ENCODE results near the gene CSF1. TPM values are rescaled to one million over a fixed set of nuclear protein-coding genes. Genes with fewer than 3 reads are reported as not detected.

The CSF1 gene
- polyA plus RNA-seq, 3 donors, result 0.11 to 0.69 (median 0.38) TPM

GRCh38 chr1:109969907-109970306 lies 59.3 kb downstream of the CSF1 start:
- H3K27ac Mint-ChIP-seq, result no peak overlapping the region
- H3K4me3 ChIP-seq (replicated peaks in 1 of 3; ENCODE audit: low read depth in 2 of 3, low read length in 3 of 3), result no peak overlapping the region
- H3K9me3 ChIP-seq (replicated peaks in 1 of 2; ENCODE audit: control insufficient read depth in 1 of 2, insufficient read depth in 1 of 2, low read length in 2 of 2), result peaks cover 3 to 5% of the 10 kb centered on the region in 2 donors
- TF ChIP-seq CTCF (IDR thresholded peaks at IDR 0.05), result no peak
- no peaks in the 10 kb centered on the region for H3K36me3 ChIP-seq (replicated peaks in 1 of 2; ENCODE audit: control insufficient read depth in 1 of 2, insufficient read depth in 2 of 2, low read length in 2 of 2)
- no peak overlapping the region for H3K9ac ChIP-seq (ENCODE audit: insufficient read depth, low read length, poor library complexity, severe bottlenecking)
- peaks cover 6% of the 10 kb centered on the region for H3K4me1 Mint-ChIP-seq
- no peaks in the 10 kb centered on the region for H3K79me2 ChIP-seq (ENCODE audit: insufficient read depth, low read length)
- WGBS (ENCODE audit: insufficient coverage), result 43% methylated on average over 1 of the region's 3 CpGs
- H2AFZ ChIP-seq (ENCODE audit: insufficient read depth, low read depth, low read length, poor library complexity, severe bottlenecking), result no peak overlapping the region
- H3K4me1 ChIP-seq (ENCODE audit: control insufficient read depth in 1 of 2, insufficient read depth in 2 of 2, low read length in 2 of 2), result no peaks in the 10 kb centered on the region
- H3K36me3 Mint-ChIP-seq, result no peaks in the 10 kb centered on the region
- intact Hi-C loops (cut with micrococcal nuclease), result loop anchor here in 1 of 2 donors (5.0 kb wide), 1 partner anchor 48 kb away; no protein-coding TSS in a partner anchor
- no peak overlapping the region for H3K27ac ChIP-seq (ENCODE audit: low read depth in 1 of 2, low read length in 2 of 2)
- no peak overlapping the region for H3K4me3 Mint-ChIP-seq
- H3K9me3 Mint-ChIP-seq, result peaks cover 2 to 12% (median 6%) of the 10 kb centered on the region in 7 donors
- no peaks in the 10 kb centered on the region for H3K27me3 ChIP-seq (ENCODE audit: control insufficient read depth in 2 of 2, insufficient read depth in 2 of 2, low read length in 2 of 2)
- peaks cover 0 to 2% (median 2%) of the 10 kb centered on the region in 3 donors for H3K27me3 Mint-ChIP-seq (ENCODE audit: low read depth in 3 of 3)
- no peak overlapping the region for H3K4me2 ChIP-seq (replicated peaks; ENCODE audit: extremely low read depth, low read length, poor library complexity, severe bottlenecking)
- no peaks in the 10 kb centered on the region for H4K20me1 ChIP-seq (ENCODE audit: insufficient read depth, low read length)
- DNase-seq, result no peak

GRCh38 chr1:109971559-109971958 lies 60.9 kb downstream of the CSF1 start:
- Histone ChIP-seq H3K9me3 (replicated peaks in 1 of 2; ENCODE audit: control insufficient read depth in 1 of 2, insufficient read depth in 1 of 2, low read length in 2 of 2) (peaks cover 3 to 5% of the 10 kb centered on the region in 2 donors), H3K4me3 (replicated peaks in 1 of 3; ENCODE audit: low read depth in 2 of 3, low read length in 3 of 3) (no peak overlapping the region), H3K36me3 (replicated peaks in 1 of 2; ENCODE audit: control insufficient read depth in 1 of 2, insufficient read depth in 2 of 2, low read length in 2 of 2) (no peaks in the 10 kb centered on the region), H3K9ac (ENCODE audit: insufficient read depth, low read length, poor library complexity, severe bottlenecking) (no peak overlapping the region), H2AFZ (ENCODE audit: insufficient read depth, low read depth, low read length, poor library complexity, severe bottlenecking) (no peak overlapping the region), H3K4me1 (ENCODE audit: control insufficient read depth in 1 of 2, insufficient read depth in 2 of 2, low read length in 2 of 2) (no peaks in the 10 kb centered on the region), H3K27me3 (ENCODE audit: control insufficient read depth in 2 of 2, insufficient read depth in 2 of 2, low read length in 2 of 2) (no peaks in the 10 kb centered on the region), H4K20me1 (ENCODE audit: insufficient read depth, low read length) (no peaks in the 10 kb centered on the region), H3K79me2 (ENCODE audit: insufficient read depth, low read length) (no peaks in the 10 kb centered on the region), H3K4me2 (replicated peaks; ENCODE audit: extremely low read depth, low read length, poor library complexity, severe bottlenecking) (no peak overlapping the region), H3K27ac (ENCODE audit: low read depth in 1 of 2, low read length in 2 of 2) (no peak overlapping the region)
- peaks cover 0 to 2% (median 0%) of the 10 kb centered on the region in 3 donors for H3K27me3 Mint-ChIP-seq (ENCODE audit: low read depth in 3 of 3)
- H3K36me3 Mint-ChIP-seq, result no peaks in the 10 kb centered on the region
- no peak overlapping the region for H3K27ac Mint-ChIP-seq
- H3K4me3 Mint-ChIP-seq, result no peak overlapping the region
- intact Hi-C loops (cut with micrococcal nuclease), result no loop called here
- no peak for TF ChIP-seq CTCF (IDR thresholded peaks at IDR 0.05)
- H3K4me1 Mint-ChIP-seq, result peaks cover 6% of the 10 kb centered on the region
- WGBS (ENCODE audit: insufficient coverage), result no CpG with 5 or more reads among the region's 1 CpG
- H3K9me3 Mint-ChIP-seq, result peaks cover 0 to 6% (median 4%) of the 10 kb centered on the region in 7 donors
- no peak for DNase-seq

Measured in CD14-positive monocyte (primary cell).